Lower leg skin (tissue), 3 donors: ENCODE results near the gene DBX1.

Source experiments
- CTCF ChIP-seq, 3 donors: fragments of 450-650 bp; IDR thresholded peaks; one replicate each; pipeline ENCODE4 v1.5.1; 2016; ENCODE audit warnings: antibody characterized with exemption in 3 of 3, mild to moderate bottlenecking in 3 of 3, moderate library complexity in 2 of 3
- POLR2A ChIP-seq, 2 donors: fragments of 450-650 bp; IDR thresholded peaks; one replicate each; pipeline ENCODE4 v1.6.1; 2016 to 2017; ENCODE audit warnings: antibody characterized with exemption in 2 of 2, mild to moderate bottlenecking in 1 of 2, moderate library complexity in 1 of 2

DNA sequence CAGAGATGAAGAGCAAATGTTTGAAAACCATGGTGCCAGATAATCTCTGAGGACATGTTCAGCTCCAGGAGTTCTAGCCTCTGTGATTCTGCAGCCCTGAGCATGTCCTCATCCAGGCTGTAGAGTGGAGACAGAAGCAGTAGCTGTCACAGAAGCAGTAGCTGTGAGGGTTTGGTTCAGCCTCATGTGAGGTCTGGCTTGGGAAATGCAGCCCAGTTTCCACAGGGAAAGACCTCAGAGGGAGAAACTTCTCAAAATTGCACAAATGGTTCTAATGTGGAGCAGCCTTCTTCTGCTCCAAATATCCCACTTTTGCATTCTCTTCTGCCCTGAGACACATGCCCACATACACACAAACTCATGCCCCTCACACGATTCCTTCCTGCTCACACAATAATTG lies 48.4 kb downstream of the DBX1 start:
- no peak for TF ChIP-seq CTCF (IDR thresholded peaks at IDR 0.05)
- no peak for TF ChIP-seq POLR2A (IDR thresholded peaks at IDR 0.05)
